Heart right ventricle (tissue), 16 donors: Measurements from ENCODE around the gene ADCYAP1R1. TPM values are rescaled to one million over a fixed set of nuclear protein-coding genes. Genes with fewer than 3 reads are reported as not detected.

Source experiments
- ATAC-seq, 8 donors: fragments of 200-7000 bp; cut with Tn5 transposase; one replicate each; pipeline ENCODE4 v1.9.1; 2020; ENCODE audit warnings: mild to moderate bottlenecking in 8 of 8, moderate library complexity in 8 of 8, moderate number of reproducible peaks in 1 of 8
- DNase-seq, 2 donors: peaks; one replicate each; pipeline ENCODE4 v3.0.0-alpha.2; 2020
- H3K27ac ChIP-seq, 10 donors: fragments of 200-600 bp; sonication (generic) in 2 of 10; one replicate each; pipeline versions ENCODE4 v1.5.0 to v1.8.0; 2020 to 2022; ENCODE audit warnings: mild to moderate bottlenecking in 3 of 10
- H3K27me3 ChIP-seq, 7 donors: fragments of 200-600 bp; one replicate each; pipeline ENCODE4 v1.8.0; 2021 to 2022; ENCODE audit warnings: mild to moderate bottlenecking in 2 of 7
- H3K36me3 ChIP-seq, 9 donors: fragments of 200-600 bp; sonication (generic) in 1 of 9; one replicate each; pipeline versions ENCODE4 v1.5.0 to v1.8.0; 2020 to 2022; ENCODE audit warnings: mild to moderate bottlenecking in 2 of 9
- H3K4me1 ChIP-seq, 9 donors: fragments of 200-600 bp; sonication (generic) in 1 of 9; one replicate each; pipeline versions ENCODE4 v1.5.0 to v1.8.0; 2020 to 2022; ENCODE audit warnings: mild to moderate bottlenecking in 4 of 9
- H3K4me3 ChIP-seq, 10 donors: fragments of 200-600 bp; sonication (generic) in 2 of 10; one replicate each; pipeline versions ENCODE4 v1.5.0 to v1.8.0; 2020 to 2022; ENCODE audit warnings: mild to moderate bottlenecking in 7 of 10, moderate library complexity in 2 of 10
- H3K9me3 ChIP-seq, 11 donors: fragments of 200-600 bp in 10 of 11; sonication (generic) in 2 of 11; one replicate each; pipeline versions ENCODE4 v1.5.0 to v1.8.0; 2013 to 2022; ENCODE audit warnings: mild to moderate bottlenecking in 2 of 11, control low read depth in 1 of 11, moderate library complexity in 1 of 11
- WGBS, 2 donors: extraction: QIAGEN DNeasy Blood & Tissue Kit; methylation state at CpG; one replicate each; pipeline ENCODE4 v1.1.7; 2013; ENCODE audit warnings: inconsistent platforms in 1 of 2; 5-methylcytosine and 5-hydroxymethylcytosine counted together
- intact Hi-C, 10 donors: fragments of 100-400 bp; cut with DNase I; formaldehyde crosslinking; loops; one replicate each; pipeline versions ENCODE4 v1.11.1 to v1.14.2; 2022
- polyA plus RNA-seq, 2 donors: library from polyadenylated mRNA; stranded (reverse); fragments of 200-250 nt; gene quantifications; one replicate each; pipeline ENCODE4 v1.2.3, GENCODE V29; 2013
- total RNA-seq, 10 donors: library from RNA; stranded (reverse); fragmentation: NEBNext Ultra II Directional in 3 of 10; extraction: Animal tissue kit (Norgen Biotek cat#: 25700) in 3 of 10; gene quantifications; one replicate each; pipeline versions ENCODE4 v1.2.1 to v1.2.4, GENCODE V29; 2021 to 2023
- TF ChIP-seq, protein P1 (sequence below), 9 donors: fragments of 200-600 bp; sonication (generic) in 2 of 9; IDR thresholded peaks; one replicate each; pipeline versions ENCODE4 v1.5.0 to v1.8.0; 2021 to 2022; ENCODE audit warnings: antibody characterized with exemption in 9 of 9, mild to moderate bottlenecking in 5 of 9, moderate library complexity in 1 of 9
- donor health status: Arrhythmogenic right ventricular cardiomyopathy.
- donor health status: ischemic (EF 13 %, LVEDD 7.1; RV severe dilation, severe dysfunction).
- donor health status: healthy with polysubstance abuse.
- donor health status: DM: no; HTN: yes; CAD: no.
- donor health status: DM: no; HTN: no; CAD: no.
- donor health status: ischemic (EF 25% LVEDD 6.9; RV normal size, moderate dysfunction).
- donor health status: ischemic (EF 25% LVEDD 5.7; RV mildly dilated, moderate dysfunction).
- donor health status: healthy.
- donor health status: DM: yes; HTN: yes; CAD: no.
- donor health status: Ischemic cardiomyopathy.
- donor health status: ischemic (EF 35%, LVEDD 5.7; RV mildly dilated, moderate dysfunction).
- donor health status: nonischemic (EF 11% LVEDD 7.7; RV severe dilation, severe dysfunction).
- donor health status: DM: yes; HTN: yes; CAD: no.
- donor health status: PGD.
- donor health status: ischemic (EF 29% LVEDD 5.4; RV normal size, mild dysfunction).
- donor health status: nonischemic (EF 23%, LVEDD 6.1; RV moderate dilation, normal function).

Gene ADCYAP1R1
- total and polyA plus RNA-seq, 12 donors, result 0.59 to 5.8 (median 1.6) TPM

GRCh38 chr7:31017721-31018120, 34.4 kb upstream of the ADCYAP1R1 start:
- intact Hi-C loops, result no loop called here
- H3K4me3 ChIP-seq, result no peak overlapping the region
- DNase-seq (no peak), ATAC-seq (no peak)
- H3K4me1 ChIP-seq, result peaks cover 0 to 10% (median 0%) of the 10 kb centered on the region in 9 donors
- H3K27ac ChIP-seq, result no peak overlapping the region
- H3K27me3 ChIP-seq, result peaks cover 0 to 8% (median 0%) of the 10 kb centered on the region in 7 donors
- H3K36me3 ChIP-seq, result no peaks in the 10 kb centered on the region
- 89% methylated on average over 5 of the region's 5 CpGs for WGBS, 2 donors
- H3K9me3 ChIP-seq, result no peaks in the 10 kb centered on the region
- TF ChIP-seq, protein P1, sequence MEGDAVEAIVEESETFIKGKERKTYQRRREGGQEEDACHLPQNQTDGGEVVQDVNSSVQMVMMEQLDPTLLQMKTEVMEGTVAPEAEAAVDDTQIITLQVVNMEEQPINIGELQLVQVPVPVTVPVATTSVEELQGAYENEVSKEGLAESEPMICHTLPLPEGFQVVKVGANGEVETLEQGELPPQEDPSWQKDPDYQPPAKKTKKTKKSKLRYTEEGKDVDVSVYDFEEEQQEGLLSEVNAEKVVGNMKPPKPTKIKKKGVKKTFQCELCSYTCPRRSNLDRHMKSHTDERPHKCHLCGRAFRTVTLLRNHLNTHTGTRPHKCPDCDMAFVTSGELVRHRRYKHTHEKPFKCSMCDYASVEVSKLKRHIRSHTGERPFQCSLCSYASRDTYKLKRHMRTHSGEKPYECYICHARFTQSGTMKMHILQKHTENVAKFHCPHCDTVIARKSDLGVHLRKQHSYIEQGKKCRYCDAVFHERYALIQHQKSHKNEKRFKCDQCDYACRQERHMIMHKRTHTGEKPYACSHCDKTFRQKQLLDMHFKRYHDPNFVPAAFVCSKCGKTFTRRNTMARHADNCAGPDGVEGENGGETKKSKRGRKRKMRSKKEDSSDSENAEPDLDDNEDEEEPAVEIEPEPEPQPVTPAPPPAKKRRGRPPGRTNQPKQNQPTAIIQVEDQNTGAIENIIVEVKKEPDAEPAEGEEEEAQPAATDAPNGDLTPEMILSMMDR (IDR thresholded peaks at IDR 0.05), result no peak

- intact Hi-C loops, result no loop called here
- Histone ChIP-seq H3K9me3 (no peaks in the 10 kb centered on the region), H3K4me1 (peaks cover 0 to 10% (median 0%) of the 10 kb centered on the region in 9 donors), H3K27ac (no peak overlapping the region), H3K27me3 (peaks cover 0 to 6% (median 0%) of the 10 kb centered on the region in 7 donors), H3K36me3 (no peaks in the 10 kb centered on the region), H3K4me3 (no peak overlapping the region)
- TF ChIP-seq, protein P1 (IDR thresholded peaks at IDR 0.05), result no peak
- ATAC-seq (no peak), DNase-seq (no peak)
- WGBS, 2 donors, result 88 to 94% methylated on average over 1 of the region's 1 CpG
Observed at GRCh38 chr7:31019509-31019908, 32.6 kb upstream of the ADCYAP1R1 start.

GRCh38 chr7:31020161-31020560, 31.9 kb upstream of the ADCYAP1R1 start:
- Histone ChIP-seq H3K27ac (no peak overlapping the region), H3K27me3 (peaks cover 0 to 6% (median 0%) of the 10 kb centered on the region in 7 donors), H3K4me3 (no peak overlapping the region), H3K4me1 (peaks cover 0 to 10% (median 0%) of the 10 kb centered on the region in 9 donors), H3K9me3 (no peaks in the 10 kb centered on the region), H3K36me3 (no peaks in the 10 kb centered on the region)
- ATAC-seq (no peak), DNase-seq (no peak)
- TF ChIP-seq, protein P1 (IDR thresholded peaks at IDR 0.05), result no peak
- intact Hi-C loops, result no loop called here
- WGBS, 2 donors, result 91% methylated on average over 3 of the region's 3 CpGs

- ATAC-seq, result no peak
- DNase-seq, result no peak
Observed at GRCh38 chr7:31020652-31021051, 31.5 kb upstream of the ADCYAP1R1 start.

More at GRCh38 chr7:31020652-31021051, 31.5 kb upstream of the ADCYAP1R1 start:
- TF ChIP-seq, protein P1 (IDR thresholded peaks at IDR 0.05), result no peak
- 69 to 72% methylated on average over 3 of the region's 3 CpGs for WGBS, 2 donors
- Histone ChIP-seq H3K36me3 (no peaks in the 10 kb centered on the region), H3K4me3 (no peak overlapping the region), H3K9me3 (no peaks in the 10 kb centered on the region), H3K27ac (no peak overlapping the region), H3K4me1 (peaks cover 0 to 10% (median 0%) of the 10 kb centered on the region in 9 donors), H3K27me3 (peaks cover 0 to 5% (median 0%) of the 10 kb centered on the region in 7 donors)
- intact Hi-C loops, result no loop called here
